ENCODE measurements around the gene MFGE8. TPM values are rescaled to one million over a fixed set of nuclear protein-coding genes. Genes with fewer than 3 reads are reported as not detected.

Gene MFGE8
- total and polyA plus RNA-seq, 9 of the 15 experiments (the other 6 are each of a cell fraction or from before 2014, with no cell fraction given) = 2.3 to 142 (median 62.3) TPM

GRCh38 chr15:88864861-88865497 is 48.2 kb downstream of the MFGE8 start:
- peak; percentile 73 for FAIRE-seq
- peaks cover 5 to 17% of the 10 kb centered on the region in 2 experiments; a peak in 3 of 5 replicates for H3K27me3 ChIP-seq (ENCODE audit: control insufficient read depth in 2 of 2, insufficient read depth in 2 of 2, low read length in 2 of 2)
- peaks cover 18 to 27% of the 10 kb centered on the region in 2 experiments; a peak in 4 of 5 replicates for H3K4me1 ChIP-seq (replicated peaks in 1 of 2; ENCODE audit: control insufficient read depth in 2 of 2, insufficient read depth in 2 of 2, low read length in 2 of 2)
- peak overlapping the region; percentile 85 for H2AFZ ChIP-seq (ENCODE audit: low read depth, low read length)
- H3K79me2 ChIP-seq (ENCODE audit: control insufficient read depth, insufficient read depth, low read length) = no peaks in the 10 kb centered on the region
- DNase-seq (ENCODE audit: extremely low read depth in 1 of 4, low spot score in 3 of 4) = peak; percentile 38 to 73 (median 51)
- ATAC-seq = peak; percentile 73
- WGBS (ENCODE audit: insufficient coverage, low coverage, missing lambda C conversion rate) = 0% methylated on average over 4 of the region's 4 CpGs
- H3K9ac ChIP-seq (ENCODE audit: insufficient read depth in 1 of 2, low read depth in 2 of 2, low read length in 2 of 2) = peak overlapping the region in 1 of 2 experiments; percentile 8; a peak in 1 of 4 replicates
- BruUV-seq (replicated peaks) = no TSS peak
- no peaks in the 10 kb centered on the region for H3K9me1 ChIP-seq (ENCODE audit: control insufficient read depth, insufficient read depth, low read length)
- H3K4me2 ChIP-seq (ENCODE audit: insufficient read depth, low read length) = peak overlapping the region; percentile 58; the same call in 1 of the 2 replicates
- ChIA-PET CTCF (ENCODE audit: low intra/inter-chr PET ratio) (no interaction called here), POLR2A (interaction anchor here (0.6 to 1.0 kb wide), 6 partner anchors 10 to 47 kb away, joined by 3 to 4 read pairs (median 3); no protein-coding TSS in a partner anchor)
- H4K20me1 ChIP-seq (replicated peaks; ENCODE audit: control insufficient read depth, insufficient read depth, low read length) = no peaks in the 10 kb centered on the region
- H3K27ac ChIP-seq (ENCODE audit: extremely low read depth, low read depth, low read length) = peak overlapping the region; percentile 69
- no peaks in the 10 kb centered on the region for H3K9me3 ChIP-seq (replicated peaks; ENCODE audit: control insufficient read depth, insufficient read depth, low read depth, low read length)
- intact Hi-C loops (cut with micrococcal nuclease) (no loop called here), in situ Hi-C loops (cut with MboI) (no loop called here)
- no peaks in the 10 kb centered on the region for H3K36me3 ChIP-seq (ENCODE audit: control insufficient read depth, insufficient read depth, low read length)
- H3K4me3 ChIP-seq = no peak overlapping the region
- peak; percentile 57 to 59 for TF ChIP-seq MNT (conservative IDR thresholded peaks at IDR 0.05)
- TF ChIP-seq ZNF174 (CRISPR knock-in tag; IDR thresholded peaks at IDR 0.05) = no peak
- no peak for TF ChIP-seq NUFIP1 (IDR thresholded peaks at IDR 0.05; ENCODE audit: partially characterized antibody)
- no peak for TF ChIP-seq ATF3 (IDR thresholded peaks at IDR 0.05)
- no peak for TF ChIP-seq ATF3 (CRISPR knock-in tag; conservative IDR thresholded peaks at IDR 0.05)
- no peak for TF ChIP-seq ATF4 (CRISPR knock-in tag; IDR thresholded peaks at IDR 0.05)
- TF ChIP-seq CBX5 (IDR thresholded peaks at IDR 0.05; ENCODE audit: borderline replicate concordance, low read depth) = no peak
- no peak for TF ChIP-seq E2F4 (CRISPR knock-in tag; IDR thresholded peaks at IDR 0.05; ENCODE audit: low read depth)
- TF ChIP-seq ZNF668 (CRISPR knock-in tag; IDR thresholded peaks at IDR 0.05) = no peak
- TF ChIP-seq ZNF592 (IDR thresholded peaks at IDR 0.05) = no peak
- no peak for TF ChIP-seq ZNF431 (CRISPR knock-in tag; IDR thresholded peaks at IDR 0.05)

Data from K562 (cell line).